ENCODE data around the gene KLHL21. TPM values are rescaled to one million over a fixed set of nuclear protein-coding genes. Genes with fewer than 3 reads are reported as not detected.

The KLHL21 gene
- total RNA-seq, 1 experiment from 2014 or later = 17.6 TPM

DNA sequence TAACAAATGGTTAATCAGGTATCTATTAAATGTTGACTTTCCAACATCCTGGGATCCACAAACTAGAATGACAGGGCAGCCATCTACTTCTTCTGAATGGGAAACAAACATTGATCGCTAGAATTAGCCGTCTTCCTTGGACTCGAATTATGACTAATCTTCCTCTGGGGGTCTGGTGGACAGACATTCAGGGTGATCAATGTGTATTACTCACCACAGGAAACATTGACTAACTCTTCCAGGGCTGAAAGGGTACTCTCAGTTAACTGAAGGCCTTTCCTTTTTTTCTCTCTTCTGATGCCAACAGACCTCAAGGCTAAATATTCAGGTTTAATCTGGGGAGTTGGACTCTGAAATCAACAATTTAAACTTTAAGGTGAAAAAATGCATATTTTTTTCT is 57.8 kb downstream of the KLHL21 start:
- H3K9me3 Mint-ChIP-seq = no peaks in the 10 kb centered on the region
- no peak overlapping the region for H3K27ac Mint-ChIP-seq
- no peaks in the 10 kb centered on the region for H3K27me3 Mint-ChIP-seq (ENCODE audit: low read depth)
- H3K4me3 Mint-ChIP-seq = no peak overlapping the region
- peaks cover 61% of the 10 kb centered on the region for H3K36me3 Mint-ChIP-seq
- TF ChIP-seq, protein P1, sequence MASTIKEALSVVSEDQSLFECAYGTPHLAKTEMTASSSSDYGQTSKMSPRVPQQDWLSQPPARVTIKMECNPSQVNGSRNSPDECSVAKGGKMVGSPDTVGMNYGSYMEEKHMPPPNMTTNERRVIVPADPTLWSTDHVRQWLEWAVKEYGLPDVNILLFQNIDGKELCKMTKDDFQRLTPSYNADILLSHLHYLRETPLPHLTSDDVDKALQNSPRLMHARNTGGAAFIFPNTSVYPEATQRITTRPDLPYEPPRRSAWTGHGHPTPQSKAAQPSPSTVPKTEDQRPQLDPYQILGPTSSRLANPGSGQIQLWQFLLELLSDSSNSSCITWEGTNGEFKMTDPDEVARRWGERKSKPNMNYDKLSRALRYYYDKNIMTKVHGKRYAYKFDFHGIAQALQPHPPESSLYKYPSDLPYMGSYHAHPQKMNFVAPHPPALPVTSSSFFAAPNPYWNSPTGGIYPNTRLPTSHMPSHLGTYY (CRISPR knock-in tag; IDR thresholded peaks at IDR 0.05) = no peak
- TF ChIP-seq FOXK1 (CRISPR knock-in tag; IDR thresholded peaks at IDR 0.05) = no peak
- DNase-seq (ENCODE audit: low spot score) = no peak
- no peaks in the 10 kb centered on the region for H3K4me1 Mint-ChIP-seq
- ChIA-PET CTCF (no interaction called here), POLR2A (no interaction called here)
- ATAC-seq = no peak

Other genes with a start within 250 kb of the KLHL21 start
- 133 to 151 TPM (median 137 TPM) in 3 replicates for gene ACOT7, start 209.1 kb downstream of the KLHL21 start, total RNA-seq (2021)
- 1.9 to 2.7 TPM (median 1.9 TPM) in 3 replicates for gene HES2, start 182.9 kb downstream of the KLHL21 start, total RNA-seq (2021)
- 46.1 to 70.3 TPM (median 68.1 TPM) in 3 replicates for gene ESPN, start 178.1 kb downstream of the KLHL21 start, total RNA-seq (2021)
- 19.5 to 26.1 TPM (median 22.6 TPM) in 3 replicates for gene TNFRSF25, start 136.7 kb downstream of the KLHL21 start, total RNA-seq (2021)
- 27.5 to 32.0 TPM (median 30.8 TPM) in 3 replicates for gene PLEKHG5, start 111.2 kb downstream of the KLHL21 start, total RNA-seq (2021)
- gene NOL9, start 48.4 kb downstream of the KLHL21 start, total RNA-seq (2021) = 36.0 to 37.4 TPM (median 37.4 TPM) in 3 replicates
- 0.11 to 0.16 TPM in 2 of 3 replicates, not detected in the other for gene TAS1R1, start 47.6 kb downstream of the KLHL21 start, total RNA-seq (2021)
- gene ZBTB48, start 22.9 kb downstream of the KLHL21 start, total RNA-seq (2021) = 29.1 to 37.5 TPM (median 31.0 TPM) in 3 replicates
- 39.6 to 40.0 TPM (median 40.0 TPM) in 3 replicates for gene PHF13, start 10.9 kb upstream of the KLHL21 start, total RNA-seq (2021)
- gene THAP3, start 22.0 kb upstream of the KLHL21 start, total RNA-seq (2021) = 14.8 to 17.4 TPM (median 15.0 TPM) in 3 replicates
- 91.3 to 102 TPM (median 93.4 TPM) in 3 replicates for gene DNAJC11, start 98.9 kb upstream of the KLHL21 start, total RNA-seq (2021)
- 86.4 to 116 TPM (median 112 TPM) in 3 replicates for gene CAMTA1, start 182.6 kb upstream of the KLHL21 start, total RNA-seq (2021)

Measured in WTC11 (cell line).